ENCODE measurements around the gene JMJD4. TPM values are rescaled to one million over a fixed set of nuclear protein-coding genes. Genes with fewer than 3 reads are reported as not detected.

Gene JMJD4
- total and polyA plus RNA-seq, 9 of the 15 experiments (the other 6 are each of a cell fraction or from before 2014, with no cell fraction given): 1.4 to 42.6 (median 29.2) TPM

- Histone ChIP-seq H3K27ac (ENCODE audit: extremely low read depth, low read depth, low read length) (no peak overlapping the region), H3K79me2 (ENCODE audit: control insufficient read depth, insufficient read depth, low read length) (peaks cover 29% of the 10 kb centered on the region), H3K27me3 (ENCODE audit: control insufficient read depth in 2 of 2, insufficient read depth in 2 of 2, low read length in 2 of 2) (no peaks in the 10 kb centered on the region), H3K9me1 (ENCODE audit: control insufficient read depth, insufficient read depth, low read length) (peaks cover 10% of the 10 kb centered on the region), H3K4me2 (ENCODE audit: insufficient read depth, low read length) (no peak overlapping the region), H2AFZ (ENCODE audit: low read depth, low read length) (no peak overlapping the region), H3K4me1 (replicated peaks in 1 of 2; ENCODE audit: control insufficient read depth in 2 of 2, insufficient read depth in 2 of 2, low read length in 2 of 2) (peaks cover 5 to 20% of the 10 kb centered on the region in 2 experiments), H3K36me3 (ENCODE audit: control insufficient read depth, insufficient read depth, low read length) (peaks cover 73% of the 10 kb centered on the region), H4K20me1 (replicated peaks; ENCODE audit: control insufficient read depth, insufficient read depth, low read length) (peaks cover 18% of the 10 kb centered on the region; the same call in 1 of the 2 replicates), H3K4me3 (no peak overlapping the region), H3K9me3 (replicated peaks; ENCODE audit: control insufficient read depth, insufficient read depth, low read depth, low read length) (no peaks in the 10 kb centered on the region), H3K9ac (ENCODE audit: insufficient read depth in 1 of 2, low read depth in 2 of 2, low read length in 2 of 2) (no peak overlapping the region)
- ATAC-seq: no peak
- no TSS peak for BruUV-seq (replicated peaks)
- no peak for DNase-seq (ENCODE audit: extremely low read depth in 1 of 4, low spot score in 3 of 4)
- POLR2A ChIA-PET: interaction anchor here (0.6 to 1.0 kb wide), 2 partner anchors 12 to 192 kb away, joined by 4 read pairs; no protein-coding TSS in a partner anchor
- CTCF ChIA-PET (ENCODE audit: low intra/inter-chr PET ratio): no interaction called here
- 91% methylated on average over 15 of the region's 15 CpGs for WGBS (ENCODE audit: insufficient coverage, low coverage, missing lambda C conversion rate)
- in situ Hi-C loops (cut with MboI) (loop anchor here (5.0 to 10.0 kb wide), 2 partner anchors 175 to 758 kb away; no protein-coding TSS in a partner anchor), intact Hi-C loops (cut with micrococcal nuclease) (loop anchor here (5.0 kb wide), 1 partner anchor 318 kb away; no protein-coding TSS in a partner anchor)
- no peak for FAIRE-seq
- no peak for TF ChIP-seq BACH1 (tag; IDR thresholded peaks at IDR 0.05)
- no peak for TF ChIP-seq ZSCAN29 (IDR thresholded peaks at IDR 0.05)
- no peak for TF ChIP-seq CHD7 (IDR thresholded peaks at IDR 0.05; ENCODE audit: low read depth, low read length)
- no peak for TF ChIP-seq PYGO2 (tag; IDR thresholded peaks at IDR 0.05)
- no peak for TF ChIP-seq ZFPM2 (CRISPR knock-in tag; IDR thresholded peaks at IDR 0.05)
- TF ChIP-seq ZC3H4 (CRISPR knock-in tag; IDR thresholded peaks at IDR 0.05; ENCODE audit: borderline replicate concordance): no peak
- no peak for TF ChIP-seq ZKSCAN1 (IDR thresholded peaks at IDR 0.05; ENCODE audit: low read depth, low read length)
- TF ChIP-seq THRB (CRISPR knock-in tag; conservative IDR thresholded peaks at IDR 0.05): no peak
Observed at GRCh38 chr1:227759341-227760300, 24.5 kb upstream of the JMJD4 start.
